NCI-H1092 (cell line): Measurements from ENCODE around the gene ZMYM5.
"Not testable (repeated sequence)": the region's sequence is repeated elsewhere in the genome, so short reads cannot be mapped to it uniquely, and the experiment has no call there.

Experiments
- DNase-seq: peaks from one replicate; lab custom pipeline; 2025; lab: John Stamatoyannopoulos, UW

ZMYM5 gene

GRCh38 chr13:19863323-19864023, at the start of gene ZMYM5:
Gene ZMYM5, minus strand, starts transcription at chr13:19863649. Its CDS starts 11,469 bp downstream, at chr13:19852180.
- DNase-seq: peak; percentile 99

GRCh38 chr13:19910336-19911072, 47.1 kb upstream of the ZMYM5 start:
- no peak for DNase-seq

- DNase-seq: no peak
These were observed 45.0 kb upstream of the ZMYM5 start for GRCh38 chr13:19908350-19908986.

- not testable (repeated sequence) for DNase-seq
These were observed 42.2 kb upstream of the ZMYM5 start for GRCh38 chr13:19905487-19906195.

- no peak for DNase-seq
These were observed 26.6 kb upstream of the ZMYM5 start for GRCh38 chr13:19890030-19890429.

GRCh38 chr13:19888799-19889198, 25.4 kb upstream of the ZMYM5 start:
- DNase-seq: no peak

GRCh38 chr13:19882231-19882630, 18.8 kb upstream of the ZMYM5 start:
- no peak for DNase-seq

GRCh38 chr13:19881641-19882040, 18.2 kb upstream of the ZMYM5 start:
- no peak for DNase-seq

- peak; percentile 72 for DNase-seq
These were observed 1.4 kb upstream of the ZMYM5 start for GRCh38 chr13:19864746-19865309.

- peak; percentile 50 for DNase-seq
These were observed 736 bp upstream of the ZMYM5 start for GRCh38 chr13:19864024-19864745.

GRCh38 chr13:19862481-19863313, 752 bp downstream of the ZMYM5 start:
- no peak for DNase-seq

GRCh38 chr13:19861762-19862161, 1.7 kb downstream of the ZMYM5 start:
- no peak for DNase-seq

- DNase-seq: no peak
These were observed 2.4 kb downstream of the ZMYM5 start for GRCh38 chr13:19860884-19861655.

- DNase-seq: not testable (repeated sequence)
These were observed 5.8 kb downstream of the ZMYM5 start for GRCh38 chr13:19857637-19858036.

- DNase-seq: no peak
These were observed 10.7 kb downstream of the ZMYM5 start for GRCh38 chr13:19852766-19853165.

- no peak for DNase-seq
These were observed 17.7 kb downstream of the ZMYM5 start for GRCh38 chr13:19845758-19846157.

GRCh38 chr13:19838865-19839275, 24.6 kb downstream of the ZMYM5 start:
- DNase-seq: peak; percentile 0

- no peak for DNase-seq
These were observed 27.0 kb downstream of the ZMYM5 start for GRCh38 chr13:19836472-19836871.

GRCh38 chr13:19834704-19835103, 28.7 kb downstream of the ZMYM5 start:
- no peak for DNase-seq

- DNase-seq: no peak
These were observed 40.8 kb downstream of the ZMYM5 start for GRCh38 chr13:19822673-19823072.
